Neural crest cell (in vitro differentiated cells): ENCODE results near the gene CAP1. TPM values are rescaled to one million over a fixed set of nuclear protein-coding genes. Genes with fewer than 3 reads are reported as not detected.

ENCODE experiments used
- DNase-seq: peaks from one replicate; pipeline ENCODE4 v3.0.0; 2021; ENCODE audit warnings: low read depth, mixed read lengths, low spot score
- H3K27ac Mint-ChIP-seq: one replicate; pipeline ENCODE4 v1.8.0; 2021; ENCODE audit warnings: mild to moderate bottlenecking, mixed read lengths; ENCODE audit not compliant: unreplicated experiment
- H3K27me3 Mint-ChIP-seq: 2 replicates; pipeline ENCODE4 v1.8.0; 2021; ENCODE audit warnings: low read depth, mild to moderate bottlenecking, mixed read lengths
- H3K36me3 Mint-ChIP-seq: 2 replicates; pipeline ENCODE4 v1.8.0; 2021; ENCODE audit warnings: low read depth, mild to moderate bottlenecking, mixed read lengths
- H3K4me1 Mint-ChIP-seq: 2 replicates; pipeline ENCODE4 v1.8.0; 2021; ENCODE audit warnings: mixed read lengths
- H3K4me3 Mint-ChIP-seq: one replicate; pipeline ENCODE4 v1.8.0; 2021; ENCODE audit warnings: mild to moderate bottlenecking, mixed read lengths
- H3K9me3 Mint-ChIP-seq: 2 replicates; pipeline ENCODE4 v1.8.0; 2021; ENCODE audit warnings: mixed read lengths
- CTCF ChIP-seq: fragments of 200-600 bp; sonication (generic); conservative IDR thresholded peaks from 2 replicates; pipeline ENCODE4 v1.5.0; 2021; ENCODE audit warnings: antibody characterized with exemption, mild to moderate bottlenecking
- total RNA-seq: library from RNA; stranded (reverse); gene quantifications from 2 replicates; pipeline ENCODE4 v1.2.1, GENCODE V29; 2021

CAP1 gene
- total RNA-seq, 1 donor from 2014 or later: 213 TPM

GRCh38 chr1:40059960-40060750 is 19.6 kb downstream of the CAP1 start:
- DNase-seq: no peak
- H3K4me3 Mint-ChIP-seq: no peak overlapping the region
- H3K27me3 Mint-ChIP-seq: no peaks in the 10 kb centered on the region
- H3K36me3 Mint-ChIP-seq: peaks cover 8% of the 10 kb centered on the region
- H3K27ac Mint-ChIP-seq: peak overlapping the region; percentile 75
- TF ChIP-seq CTCF: no peak
- H3K9me3 Mint-ChIP-seq: no peaks in the 10 kb centered on the region
- H3K4me1 Mint-ChIP-seq: peaks cover 16% of the 10 kb centered on the region

GRCh38 chr1:40064797-40065499 is 24.4 kb downstream of the CAP1 start:
- DNase-seq: no peak
- Mint-ChIP-seq H3K4me3 (no peak overlapping the region), H3K27ac (peak overlapping the region; percentile 73), H3K27me3 (no peaks in the 10 kb centered on the region), H3K36me3 (peaks cover 23% of the 10 kb centered on the region), H3K9me3 (no peaks in the 10 kb centered on the region), H3K4me1 (peaks cover 5% of the 10 kb centered on the region)
- no peak for TF ChIP-seq CTCF

- H3K9me3 Mint-ChIP-seq: no peaks in the 10 kb centered on the region
- TF ChIP-seq CTCF: no peak
- H3K4me1 Mint-ChIP-seq: peaks cover 5% of the 10 kb centered on the region
- H3K36me3 Mint-ChIP-seq: peaks cover 24% of the 10 kb centered on the region
- H3K27ac Mint-ChIP-seq: peak overlapping the region; percentile 40
- H3K27me3 Mint-ChIP-seq: no peaks in the 10 kb centered on the region
- DNase-seq: no peak
- H3K4me3 Mint-ChIP-seq: no peak overlapping the region
Observed at GRCh38 chr1:40067023-40067422, 26.5 kb downstream of the CAP1 start.

GRCh38 chr1:40067851-40068250 is 27.3 kb downstream of the CAP1 start:
- Mint-ChIP-seq H3K27ac (no peak overlapping the region), H3K27me3 (no peaks in the 10 kb centered on the region), H3K9me3 (no peaks in the 10 kb centered on the region), H3K36me3 (peaks cover 24% of the 10 kb centered on the region), H3K4me3 (no peak overlapping the region), H3K4me1 (peaks cover 5% of the 10 kb centered on the region)
- TF ChIP-seq CTCF: no peak
- DNase-seq: no peak

GRCh38 chr1:40072142-40072541 is 31.6 kb downstream of the CAP1 start:
- DNase-seq: no peak
- Mint-ChIP-seq H3K9me3 (no peaks in the 10 kb centered on the region), H3K36me3 (peaks cover 10% of the 10 kb centered on the region), H3K4me3 (no peak overlapping the region), H3K4me1 (no peaks in the 10 kb centered on the region), H3K27me3 (no peaks in the 10 kb centered on the region), H3K27ac (no peak overlapping the region)
- TF ChIP-seq CTCF: no peak
